H1 (cell line): ENCODE measurements around the gene RPL32. TPM values are rescaled to one million over a fixed set of nuclear protein-coding genes. Genes with fewer than 3 reads are reported as not detected.

Source experiments
- CTCF ChIA-PET: fragments of 300-600 bp; sonication (Branson Sonifier 250); formaldehyde crosslinking; loops from one replicate; lab custom pipeline; 2021; ENCODE audit not compliant: partially characterized antibody; lab: Charles Lee
- POLR2A ChIA-PET: fragments of 300-600 bp; sonication (Branson Sonifier 250); formaldehyde crosslinking; loops from one replicate; lab custom pipeline; 2021; ENCODE audit warnings: inconsistent platforms; ENCODE audit not compliant: partially characterized antibody; lab: Charles Lee
- DNase-seq, 2 experiments: peaks; one replicate each; pipeline versions ENCODE4 v3.0.0 to v3.0.0-alpha.2; 2010 to 2022; ENCODE audit warnings: low spot score in 2 of 2, low read depth in 1 of 2, mixed read lengths in 1 of 2
- FAIRE-seq: peaks from 2 replicates; lab custom pipeline; 2011; peaks lifted over from hg19 to GRCh38; lab: Jason Lieb, UNC
- H2AFZ ChIP-seq: 2 replicates; pipeline ENCODE4 v1.8.1; 2012; ENCODE audit warnings: low read length, inconsistent platforms
- H2AK5ac ChIP-seq: 2 replicates; pipeline ENCODE4 v1.6.1; 2013; ENCODE audit warnings: low read depth, low read length
- H2BK120ac ChIP-seq: replicated peaks from 2 replicates; pipeline ENCODE3; 2013; ENCODE audit warnings: low read depth, low read length, inconsistent platforms
- H2BK12ac ChIP-seq: 2 replicates; pipeline ENCODE4 v1.6.1; 2013; ENCODE audit warnings: low read depth, low read length
- H2BK15ac ChIP-seq: 2 replicates; pipeline ENCODE4 v1.6.1; 2013; ENCODE audit warnings: low read length
- H2BK20ac ChIP-seq: 2 replicates; pipeline ENCODE4 v1.6.1; 2013; ENCODE audit warnings: low read length
- H2BK5ac ChIP-seq: 2 replicates; pipeline ENCODE4 v1.6.1; 2013; ENCODE audit warnings: low read depth, low read length
- H3K14ac ChIP-seq: 2 replicates; pipeline ENCODE4 v1.6.1; 2013; ENCODE audit warnings: inconsistent platforms; ENCODE audit not compliant: insufficient read length
- H3K18ac ChIP-seq: 2 replicates; pipeline ENCODE4 v1.6.1; 2013; ENCODE audit warnings: low read length; ENCODE audit errors: extremely low read depth
- H3K23ac ChIP-seq: 2 replicates; pipeline ENCODE4 v1.6.1; 2013; ENCODE audit warnings: inconsistent platforms; ENCODE audit not compliant: insufficient read length
- H3K23me2 ChIP-seq: 2 replicates; pipeline ENCODE4 v1.6.1; 2013; ENCODE audit warnings: low read depth, low read length
- H3K27ac ChIP-seq: 2 replicates; pipeline ENCODE4 v1.6.1; 2011; ENCODE audit warnings: low read depth, low read length, inconsistent platforms
- H3K27me3 ChIP-seq, 4 experiments: replicated peaks in 1 of 4; 1 replicate in 1 of 4; 2 replicates in 3 of 4; pipeline versions ENCODE4 v1.6.1 to v1.8.1; 2011 to 2013; ENCODE audit warnings: low read length in 3 of 4, mild to moderate bottlenecking in 3 of 4, inconsistent platforms in 2 of 4, mixed read lengths in 2 of 4, moderate library complexity in 1 of 4; ENCODE audit not compliant: control insufficient read depth in 3 of 4, insufficient read depth in 3 of 4; ENCODE audit errors: extremely low read depth in 1 of 4
- H3K36me3 ChIP-seq, 4 experiments: 2 replicates each; pipeline versions ENCODE4 v1.6.1 to v1.8.1; 2011 to 2013; ENCODE audit warnings: mild to moderate bottlenecking in 4 of 4, low read length in 3 of 4, moderate library complexity in 2 of 4, control low read depth in 1 of 4, inconsistent platforms in 1 of 4; ENCODE audit not compliant: insufficient read depth in 4 of 4, control insufficient read depth in 2 of 4
- H3K4ac ChIP-seq: replicated peaks from 2 replicates; pipeline ENCODE3; 2013; ENCODE audit warnings: low read length, low read depth, mixed read lengths, inconsistent platforms; ENCODE audit not compliant: insufficient read length
- H3K4me1 ChIP-seq, 4 experiments: replicated peaks in 1 of 4; 1 replicate in 1 of 4; 2 replicates in 3 of 4; pipeline versions ENCODE4 v1.6.1 to v1.8.1; 2011 to 2013; ENCODE audit warnings: low read length in 3 of 4, inconsistent platforms in 2 of 4, mixed read lengths in 1 of 4; ENCODE audit not compliant: insufficient read depth in 4 of 4, control insufficient read depth in 3 of 4
- H3K4me2 ChIP-seq, 2 experiments: 2 replicates each; pipeline versions ENCODE4 v1.6.1 to v1.8.1; 2011 to 2013; ENCODE audit warnings: low read depth in 2 of 2, low read length in 2 of 2, control low read depth in 1 of 2, inconsistent platforms in 1 of 2, mild to moderate bottlenecking in 1 of 2; ENCODE audit not compliant: insufficient read depth in 1 of 2
- H3K4me3 ChIP-seq, 4 experiments: fragments of 200-600, 300-600 bp in 1 of 4; sonication (generic), shearing (Covaris generic), sonication (Bioruptor Twin) in 1 of 4; 2 replicates each; pipeline versions ENCODE4 v1.5.1 to v1.8.1; 2011 to 2016; ENCODE audit warnings: low read length in 4 of 4, low read depth in 3 of 4, control low read depth in 2 of 4, inconsistent platforms in 2 of 4, mild to moderate bottlenecking in 2 of 4, mixed read lengths in 1 of 4, moderate library complexity in 1 of 4; ENCODE audit not compliant: insufficient read depth in 2 of 4; ENCODE audit errors: extremely low read depth in 1 of 4
- H3K56ac ChIP-seq: replicated peaks from 2 replicates; pipeline ENCODE3; 2013; ENCODE audit warnings: low read depth, mild to moderate bottlenecking, mixed read lengths, low read length, inconsistent platforms; ENCODE audit not compliant: insufficient read length
- H3K79me1 ChIP-seq: 2 replicates; pipeline ENCODE4 v1.6.1; 2013; ENCODE audit warnings: low read depth, low read length, control low read depth
- H3K79me2 ChIP-seq, 2 experiments: 2 replicates each; pipeline versions ENCODE4 v1.6.1 to v1.8.1; 2012 to 2013; ENCODE audit warnings: low read length in 2 of 2, mild to moderate bottlenecking in 2 of 2, inconsistent platforms in 1 of 2; ENCODE audit not compliant: insufficient read depth in 2 of 2, control insufficient read depth in 1 of 2
- H3K9ac ChIP-seq, 4 experiments: replicated peaks in 1 of 4; 1 replicate in 1 of 4; 2 replicates in 3 of 4; pipeline versions ENCODE4 v1.6.1 to v1.8.1; 2011 to 2013; ENCODE audit warnings: low read depth in 3 of 4, low read length in 3 of 4, control low read depth in 2 of 4, mild to moderate bottlenecking in 2 of 4, moderate library complexity in 2 of 4, inconsistent platforms in 1 of 4; ENCODE audit errors: extremely low read depth in 1 of 4
- H3K9me3 ChIP-seq, 2 experiments: 2 replicates each; pipeline versions ENCODE4 v1.6.1 to v1.8.1; 2012 to 2013; ENCODE audit warnings: mild to moderate bottlenecking in 2 of 2, moderate library complexity in 2 of 2, control low read depth in 1 of 2, inconsistent platforms in 1 of 2, low read depth in 1 of 2, low read length in 1 of 2, mixed read lengths in 1 of 2; ENCODE audit not compliant: insufficient read depth in 2 of 2
- H4K20me1 ChIP-seq, 2 experiments: replicated peaks in 1 of 2; 2 replicates each; pipeline versions ENCODE3 to v1.8.1; 2011 to 2013; ENCODE audit warnings: inconsistent platforms in 2 of 2, low read length in 2 of 2, mild to moderate bottlenecking in 1 of 2; ENCODE audit not compliant: insufficient read depth in 2 of 2, control insufficient read depth in 1 of 2
- H4K5ac ChIP-seq: 2 replicates; pipeline ENCODE4 v1.6.1; 2013; ENCODE audit warnings: low read length, low read depth, mixed read lengths, inconsistent platforms; ENCODE audit not compliant: insufficient read length
- H4K8ac ChIP-seq: 2 replicates; pipeline ENCODE4 v1.8.0; 2013; ENCODE audit warnings: mild to moderate bottlenecking, moderate library complexity, low read length, inconsistent platforms; ENCODE audit not compliant: insufficient read depth; ENCODE audit errors: extremely low read depth
- H4K91ac ChIP-seq: replicated peaks from 2 replicates; pipeline ENCODE3; 2013; ENCODE audit warnings: low read length, mixed read lengths, inconsistent platforms; ENCODE audit not compliant: insufficient read length
- BCL11A ChIP-seq, 2 experiments: IDR thresholded peaks; one replicate each; pipeline ENCODE4 v1.6.1; 2011; ENCODE audit warnings: low read depth in 2 of 2, low read length in 2 of 2, mild to moderate bottlenecking in 2 of 2
- BRCA1 ChIP-seq: IDR thresholded peaks from 2 replicates; pipeline ENCODE4 v1.6.1; 2012; ENCODE audit warnings: low read depth, low read length, improper control_type of control experiment
- CTBP2 ChIP-seq: IDR thresholded peaks from 2 replicates; pipeline ENCODE4 v1.7.0; 2011; ENCODE audit warnings: borderline replicate concordance, mild to moderate bottlenecking, moderate library complexity, mixed read lengths, low read length; ENCODE audit not compliant: insufficient read depth, insufficient read length
- EP300 ChIP-seq, 2 experiments: IDR thresholded peaks; 1 replicate in 1 of 2; 2 replicates in 1 of 2; pipeline ENCODE4 v1.6.1; 2011 to 2012; ENCODE audit warnings: low read depth in 2 of 2, low read length in 2 of 2, mild to moderate bottlenecking in 2 of 2, borderline replicate concordance in 1 of 2, inconsistent platforms in 1 of 2, moderate library complexity in 1 of 2
- JUN ChIP-seq: IDR thresholded peaks from 2 replicates; pipeline ENCODE4 v1.6.1; 2011; ENCODE audit warnings: low read depth, mild to moderate bottlenecking, improper control_type of control experiment, low read length
- KDM4A ChIP-seq: IDR thresholded peaks from one replicate; pipeline ENCODE4 v1.7.1; 2012; ENCODE audit warnings: low read depth, mild to moderate bottlenecking, moderate library complexity, low read length, inconsistent platforms; ENCODE audit not compliant: severe bottlenecking
- SIX5 ChIP-seq: IDR thresholded peaks from 2 replicates; pipeline ENCODE4 v1.6.1; 2011; ENCODE audit warnings: mild to moderate bottlenecking, low read depth, low read length
- SRF ChIP-seq: IDR thresholded peaks from 2 replicates; pipeline ENCODE4 v1.6.1; 2011; ENCODE audit warnings: mild to moderate bottlenecking, low read depth, low read length, moderate library complexity
- TEAD4 ChIP-seq: IDR thresholded peaks from 2 replicates; pipeline ENCODE4 v1.6.1; 2012; ENCODE audit warnings: low read depth, low read length, inconsistent platforms, mixed read lengths
- YY1 ChIP-seq: IDR thresholded peaks from 2 replicates; pipeline ENCODE4 v1.6.1; 2011; ENCODE audit warnings: low read depth, mild to moderate bottlenecking, low read length
- WGBS, 2 experiments: shearing (Covaris generic) in 1 of 2; methylation state at CpG; one replicate each; pipeline versions ENCODE4 v1.1.6 to v1.1.7; 2013 to 2015; ENCODE audit warnings: low lambda C conversion rate in 2 of 2, mixed read lengths in 2 of 2, inconsistent platforms in 1 of 2, low coverage in 1 of 2, missing lambda C conversion rate in 1 of 2; ENCODE audit not compliant: insufficient replicate concordance in 2 of 2, insufficient coverage in 1 of 2, insufficient read length in 1 of 2; ENCODE audit errors: extremely low coverage in 1 of 2, missing lambda C conversion rate in 1 of 2; 5-methylcytosine and 5-hydroxymethylcytosine counted together
- polyA plus RNA-seq, 7 experiments: library from polyadenylated mRNA; depleted of rRNA in 3 of 7; stranded (reverse) in 5 of 7; unstranded in 2 of 7; fragments of >200 nt in 5 of 7; fragments of 200-250 nt in 2 of 7; gene quantifications; 1 replicate in 5 of 7; 2 replicates in 1 of 7; 4 replicates in 1 of 7; pipeline versions ENCODE4 v1.2.1 to v1.2.3, GENCODE V29; 2011 to 2013; ENCODE audit warnings: missing spikeins in 2 of 7, mixed read lengths in 2 of 7
- total RNA-seq: library from RNA; stranded (reverse); fragmentation: NEBNext Ultra II Directional; extraction: Animal tissue kit (Norgen Biotek cat#: 25700); gene quantifications from 2 replicates; pipeline ENCODE4 v1.2.1, GENCODE V29; 2021
- TF ChIP-seq, protein P1 (sequence below): IDR thresholded peaks from 2 replicates; pipeline ENCODE4 v1.6.1; 2011; ENCODE audit warnings: low read depth, mild to moderate bottlenecking, low read length; ENCODE audit not compliant: insufficient read depth

RPL32 gene
- total and polyA plus RNA-seq, 2 of the 8 experiments (the other 6 are each of a cell fraction or from before 2014, with no cell fraction given) = 1,443 to 2,043 TPM

DNA sequence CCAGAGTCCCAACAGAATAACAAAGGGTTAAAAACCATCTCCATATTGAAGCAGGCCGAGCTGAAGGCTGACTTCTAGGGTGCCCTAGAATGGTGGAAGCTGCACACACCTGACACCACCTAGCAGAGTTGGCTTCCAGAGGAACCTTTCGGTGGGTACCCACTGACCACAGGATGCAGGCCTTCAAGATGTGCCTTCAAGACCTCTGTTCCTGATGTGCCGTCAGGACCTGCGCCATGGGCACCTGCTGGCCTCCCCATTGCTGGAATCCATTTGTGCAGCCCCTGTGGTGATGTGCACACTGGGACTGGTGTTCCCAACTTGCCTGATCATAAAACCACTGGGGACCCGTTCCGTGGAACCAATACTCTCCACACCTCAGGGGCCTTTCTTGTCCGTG is 35.7 kb upstream of the RPL32 start:
- no peak overlapping the region for H4K91ac ChIP-seq
- H3K79me1 ChIP-seq = no peaks in the 10 kb centered on the region
- no peak overlapping the region for H3K14ac ChIP-seq
- H2BK120ac ChIP-seq = no peak overlapping the region
- H3K27me3 ChIP-seq = peaks cover 0 to 15% (median 8%) of the 10 kb centered on the region in 4 experiments; a peak in 3 of 7 replicates
- H4K20me1 ChIP-seq = peaks cover 0 to 3% of the 10 kb centered on the region in 2 experiments
- H2AFZ ChIP-seq = no peak overlapping the region
- no peak for FAIRE-seq
- no peak overlapping the region for H3K23ac ChIP-seq
- no peak overlapping the region for H2BK5ac ChIP-seq
- no peak overlapping the region for H3K9ac ChIP-seq
- H3K27ac ChIP-seq = no peak overlapping the region
- H3K4ac ChIP-seq = no peak overlapping the region
- no peaks in the 10 kb centered on the region for H3K9me3 ChIP-seq
- no peaks in the 10 kb centered on the region for H3K36me3 ChIP-seq
- H3K18ac ChIP-seq = no peak overlapping the region
- no peak for TF ChIP-seq KDM4A
- TF ChIP-seq EP300 (IDR thresholded peaks at IDR 0.05; ENCODE audit: borderline replicate concordance in 1 of 2, low read depth in 2 of 2, low read length in 2 of 2) = no peak
- TF ChIP-seq SRF = no peak
- TF ChIP-seq TEAD4 = no peak
- no peak for TF ChIP-seq BRCA1
- no peak for TF ChIP-seq YY1
- TF ChIP-seq, protein P1, sequence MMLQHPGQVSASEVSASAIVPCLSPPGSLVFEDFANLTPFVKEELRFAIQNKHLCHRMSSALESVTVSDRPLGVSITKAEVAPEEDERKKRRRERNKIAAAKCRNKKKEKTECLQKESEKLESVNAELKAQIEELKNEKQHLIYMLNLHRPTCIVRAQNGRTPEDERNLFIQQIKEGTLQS = no peak
- no peak for TF ChIP-seq SIX5
- no peak for TF ChIP-seq JUN
- TF ChIP-seq CTBP2 = no peak
- no peak for TF ChIP-seq BCL11A (IDR thresholded peaks at IDR 0.05; ENCODE audit: low read depth in 2 of 2, low read length in 2 of 2)
- DNase-seq = no peak
- POLR2A ChIA-PET = interaction anchor here (0.6 to 2.2 kb wide), 6 partner anchors 11 to 1732 kb away, joined by 3 to 11 read pairs (median 4); no protein-coding TSS in a partner anchor
- 91% methylated on average over 7 of the region's 7 CpGs; no CpG with 5 or more reads in 1 of the 2 experiments for WGBS, 2 experiments
- H4K8ac ChIP-seq = no peak overlapping the region; the same call in 1 of the 2 replicates
- H3K23me2 ChIP-seq = no peaks in the 10 kb centered on the region; the same call in 1 of the 2 replicates
- no peak overlapping the region for H4K5ac ChIP-seq
- no peak overlapping the region for H3K4me3 ChIP-seq
- no peak overlapping the region for H2BK12ac ChIP-seq
- no peak overlapping the region for H3K56ac ChIP-seq
- no peak overlapping the region for H2BK20ac ChIP-seq
- no peak overlapping the region for H2BK15ac ChIP-seq
- peaks cover 0 to 3% (median 0%) of the 10 kb centered on the region in 4 experiments; a peak in 2 of 7 replicates for H3K4me1 ChIP-seq
- no peaks in the 10 kb centered on the region for H3K79me2 ChIP-seq
- no peak overlapping the region; a peak in 1 of 4 replicates for H3K4me2 ChIP-seq
- H2AK5ac ChIP-seq = no peak overlapping the region
- CTCF ChIA-PET = interaction anchor here (0.8 to 21.3 kb wide), 9 partner anchors 10 to 320 kb away, joined by 3 to 353 read pairs (median 4); partner anchors contain the start of genes MKRN2 and RPL32
